IMR-90 (cell line): ENCODE results near the gene TPR. TPM values are rescaled to one million over a fixed set of nuclear protein-coding genes. Genes with fewer than 3 reads are reported as not detected.

ENCODE experiments used
- ATAC-seq: fragments of 200-7000 bp; cut with Tn5 transposase; 2 replicates; pipeline ENCODE4 v1.9.1; 2020; ENCODE audit warnings: low read depth, mild to moderate bottlenecking, moderate library complexity
- BruUV-seq: library from RNA; stranded (reverse); fragments of 400-500 nt; replicated peaks from 2 replicates; lab custom pipeline; 2021; lab: Mats Ljungman, UMichigan
- CTCF ChIA-PET: fragments of 300-600 bp; formaldehyde crosslinking; extraction: SDS; loops from one replicate; lab custom pipeline; 2021; ENCODE audit warnings: antibody characterized with exemption; lab: Yijun Ruan, JAX
- POLR2A ChIA-PET: fragments of 300-600 bp; sonication (Branson Sonifier 250); formaldehyde crosslinking; loops from one replicate; lab custom pipeline; 2022; ENCODE audit warnings: antibody characterized with exemption; ENCODE audit not compliant: unreplicated experiment; lab: Charles Lee
- DNase-seq: peaks from one replicate; pipeline ENCODE4 v3.0.0; 2013
- H2AFZ ChIP-seq: replicated peaks from 2 replicates; pipeline ENCODE3; 2013; ENCODE audit warnings: low read length, mild to moderate bottlenecking; ENCODE audit not compliant: poor library complexity
- H2AK5ac ChIP-seq: 2 replicates; pipeline ENCODE4 v1.6.1; 2013; ENCODE audit warnings: low read depth, low read length, inconsistent platforms
- H2AK9ac ChIP-seq: replicated peaks from 2 replicates; pipeline ENCODE3; 2013; ENCODE audit warnings: mild to moderate bottlenecking, low read depth, low read length, moderate library complexity; ENCODE audit not compliant: poor library complexity
- H2BK120ac ChIP-seq: 2 replicates; pipeline ENCODE4 v1.6.1; 2013; ENCODE audit warnings: low read depth, low read length, inconsistent platforms
- H2BK15ac ChIP-seq: 3 replicates; pipeline ENCODE4 v1.6.1; 2013; ENCODE audit warnings: low read depth, low read length, inconsistent platforms
- H2BK20ac ChIP-seq: 2 replicates; pipeline ENCODE4 v1.6.1; 2013; ENCODE audit warnings: low read depth, mild to moderate bottlenecking, inconsistent platforms, low read length, moderate library complexity
- H2BK5ac ChIP-seq: 2 replicates; pipeline ENCODE4 v1.6.1; 2013; ENCODE audit warnings: mild to moderate bottlenecking, low read depth, low read length, inconsistent platforms; ENCODE audit not compliant: poor library complexity, severe bottlenecking
- H3K14ac ChIP-seq: replicated peaks from 2 replicates; pipeline ENCODE4 v1.6.1; 2013; ENCODE audit warnings: low read depth, low read length, inconsistent platforms
- H3K18ac ChIP-seq: 2 replicates; pipeline ENCODE4 v1.6.1; 2013; ENCODE audit warnings: low read depth, low read length, control low read depth
- H3K23ac ChIP-seq: 2 replicates; pipeline ENCODE4 v1.6.1; 2013; ENCODE audit warnings: low read depth, low read length, inconsistent platforms
- H3K27ac ChIP-seq: 2 replicates; pipeline ENCODE4 v1.5.1; 2013; ENCODE audit warnings: mild to moderate bottlenecking, control low read depth, low read length; ENCODE audit not compliant: insufficient read depth
- H3K27me3 ChIP-seq: 2 replicates; pipeline ENCODE4 v1.6.1; 2013; ENCODE audit warnings: low read length; ENCODE audit not compliant: control insufficient read depth, insufficient read depth
- H3K36me3 ChIP-seq: 2 replicates; pipeline ENCODE4 v1.6.1; 2013; ENCODE audit warnings: low read length, mixed read lengths; ENCODE audit not compliant: control insufficient read depth, insufficient read depth
- H3K4ac ChIP-seq: 2 replicates; pipeline ENCODE4 v1.6.1; 2013; ENCODE audit warnings: low read depth, low read length, inconsistent platforms
- H3K4me1 ChIP-seq: 2 replicates; pipeline ENCODE4 v1.6.1; 2013; ENCODE audit warnings: low read length, mixed read lengths; ENCODE audit not compliant: control insufficient read depth, insufficient read depth
- H3K4me2 ChIP-seq: 2 replicates; pipeline ENCODE4 v1.6.1; 2013; ENCODE audit warnings: low read depth, mild to moderate bottlenecking, control low read depth, low read length, moderate library complexity
- H3K4me3 ChIP-seq: 2 replicates; pipeline ENCODE4 v1.5.1; 2013; ENCODE audit warnings: low read depth, mild to moderate bottlenecking, control low read depth, low read length, moderate library complexity; ENCODE audit not compliant: insufficient read depth
- H3K56ac ChIP-seq: 2 replicates; pipeline ENCODE4 v1.6.1; 2013; ENCODE audit warnings: low read length, inconsistent platforms; ENCODE audit not compliant: insufficient read depth; ENCODE audit errors: extremely low read depth
- H3K79me1 ChIP-seq, 2 experiments: 2 replicates each; pipeline ENCODE4 v1.6.1; 2013; ENCODE audit warnings: low read length in 2 of 2, inconsistent platforms in 1 of 2, low read depth in 1 of 2
- H3K9ac ChIP-seq: 2 replicates; pipeline ENCODE4 v1.6.1; 2013; ENCODE audit warnings: low read depth, low read length, control low read depth
- H3K9me1 ChIP-seq: 2 replicates; pipeline ENCODE4 v1.6.1; 2013; ENCODE audit warnings: low read length, inconsistent platforms; ENCODE audit not compliant: insufficient read depth
- H3K9me3 ChIP-seq: 2 replicates; pipeline ENCODE4 v1.6.1; 2013; ENCODE audit warnings: low read length; ENCODE audit not compliant: control insufficient read depth, insufficient read depth
- H4K20me1 ChIP-seq: 2 replicates; pipeline ENCODE4 v1.6.1; 2013; ENCODE audit warnings: low read length, inconsistent platforms; ENCODE audit not compliant: insufficient read depth
- H4K5ac ChIP-seq: 2 replicates; pipeline ENCODE4 v1.6.1; 2013; ENCODE audit warnings: mild to moderate bottlenecking, low read depth, low read length, control low read depth
- H4K8ac ChIP-seq, 2 experiments: 2 replicates each; pipeline ENCODE4 v1.6.1; 2013; ENCODE audit warnings: low read depth in 2 of 2, low read length in 2 of 2, control low read depth in 1 of 2, inconsistent platforms in 1 of 2
- H4K91ac ChIP-seq: 2 replicates; pipeline ENCODE4 v1.6.1; 2013; ENCODE audit warnings: low read depth, low read length, inconsistent platforms; ENCODE audit not compliant: insufficient read depth
- BHLHE40 ChIP-seq: fragments of 150-350 bp; IDR thresholded peaks from 2 replicates; pipeline ENCODE4 v1.6.1; 2016; ENCODE audit warnings: mild to moderate bottlenecking, low read depth, low read length
- CEBPB ChIP-seq: IDR thresholded peaks from 2 replicates; pipeline ENCODE4 v1.6.1; 2012; ENCODE audit warnings: low read depth, low read length, improper control_type of control experiment
- CHD1 ChIP-seq: IDR thresholded peaks from 2 replicates; pipeline ENCODE4 v1.6.1; 2012; ENCODE audit warnings: low read depth, low read length, improper control_type of control experiment
- CTCF ChIP-seq: conservative IDR thresholded peaks from 2 replicates; pipeline ENCODE4 v1.5.1; 2012; ENCODE audit warnings: mild to moderate bottlenecking, low read depth, low read length, improper control_type of control experiment
- ELK1 ChIP-seq: fragments of 150-350 bp; IDR thresholded peaks from 2 replicates; pipeline ENCODE4 v1.6.1; 2016; ENCODE audit warnings: low read depth, mild to moderate bottlenecking, low read length, moderate library complexity, borderline replicate concordance
- FOS ChIP-seq: fragments of 150-350 bp; IDR thresholded peaks from 2 replicates; pipeline ENCODE4 v1.6.1; 2016; ENCODE audit warnings: low read depth, low read length
- MAFK ChIP-seq: IDR thresholded peaks from 2 replicates; pipeline ENCODE4 v1.6.1; 2012; ENCODE audit warnings: low read depth, low read length, improper control_type of control experiment
- MAZ ChIP-seq: IDR thresholded peaks from 2 replicates; pipeline ENCODE4 v1.6.1; 2012; ENCODE audit warnings: low read depth, mild to moderate bottlenecking, low read length, improper control_type of control experiment, moderate library complexity, borderline replicate concordance
- MXI1 ChIP-seq: IDR thresholded peaks from 2 replicates; pipeline ENCODE4 v1.6.1; 2012; ENCODE audit warnings: low read depth, mild to moderate bottlenecking, low read length, moderate library complexity, borderline replicate concordance
- NFE2L2 ChIP-seq: fragments of 150-350 bp; IDR thresholded peaks from 2 replicates; pipeline ENCODE4 v1.6.1; 2016; ENCODE audit warnings: low read depth, mild to moderate bottlenecking, low read length
- POLR2A ChIP-seq: IDR thresholded peaks from 2 replicates; pipeline ENCODE4 v1.6.1; 2012; ENCODE audit warnings: mild to moderate bottlenecking, low read depth, low read length
- RAD21 ChIP-seq: IDR thresholded peaks from 2 replicates; pipeline ENCODE4 v1.6.1; 2012; ENCODE audit warnings: low read length, improper control_type of control experiment
- RCOR1 ChIP-seq: IDR thresholded peaks from 2 replicates; pipeline ENCODE4 v1.6.1; 2012; ENCODE audit warnings: mild to moderate bottlenecking, low read length, improper control_type of control experiment; ENCODE audit not compliant: insufficient replicate concordance
- RFX5 ChIP-seq: IDR thresholded peaks from 2 replicates; pipeline ENCODE4 v1.8.0; 2012; ENCODE audit warnings: low read depth, mild to moderate bottlenecking, low read length, moderate library complexity
- SMC3 ChIP-seq: fragments of 150-350 bp; IDR thresholded peaks from 2 replicates; pipeline ENCODE4 v1.6.1; 2016; ENCODE audit warnings: low read depth, mild to moderate bottlenecking, antibody characterized with exemption, low read length, moderate library complexity
- USF2 ChIP-seq: fragments of 150-350 bp; IDR thresholded peaks from 2 replicates; pipeline ENCODE4 v1.6.1; 2017; ENCODE audit warnings: mild to moderate bottlenecking, antibody characterized with exemption, low read length, low read depth
- WGBS, 2 experiments: methylation state at CpG; one replicate each; pipeline versions ENCODE4 v1.1.5 to v1.1.7; 2013; ENCODE audit warnings: missing lambda C conversion rate in 2 of 2; ENCODE audit not compliant: insufficient read length in 1 of 2; ENCODE audit errors: extremely low coverage in 2 of 2; 5-methylcytosine and 5-hydroxymethylcytosine counted together
- dilution Hi-C: fragments of 300-500 bp; cut with HindIII; formaldehyde crosslinking; loops from one replicate; pipeline ENCODE4 v1.14.3; 2018; ENCODE audit warnings: low sequenced_read_pairs; ENCODE audit not compliant: unreplicated experiment
- in situ Hi-C: fragments of 300-500 bp; cut with MboI; formaldehyde crosslinking; loops from 3 replicates; pipeline ENCODE4 v1.14.3; 2019; ENCODE audit warnings: low sequenced_read_pairs, inconsistent platforms, mixed read lengths
- intact Hi-C: fragments of 100-400 bp; cut with micrococcal nuclease; formaldehyde crosslinking; loops from 2 replicates; pipeline ENCODE4 v1.10.0; 2022
- polyA plus RNA-seq, 3 experiments: library from polyadenylated mRNA; depleted of rRNA; stranded (reverse); fragments of >200 nt; gene quantifications; 2 replicates each; pipeline ENCODE4 v1.2.3, GENCODE V29; 2012; ENCODE audit warnings: low replicate concordance in 1 of 3
- total RNA-seq: library from RNA; depleted of rRNA; stranded (reverse); fragments of >200 nt; gene quantifications from 2 replicates; pipeline ENCODE4 v1.2.3, GENCODE V29; 2012

Gene TPR
- total and polyA plus RNA-seq, 2 of the 4 experiments (the other 2 are of a cell fraction): 38.2 to 60.4 TPM

- Histone ChIP-seq H4K91ac (no peak overlapping the region), H2AK5ac (no peak overlapping the region), H4K8ac (no peak overlapping the region), H3K4me1 (no peaks in the 10 kb centered on the region), H2BK120ac (no peak overlapping the region), H2BK15ac (no peak overlapping the region), H3K14ac (no peak overlapping the region), H4K20me1 (no peaks in the 10 kb centered on the region), H3K4ac (no peak overlapping the region), H3K9me3 (no peaks in the 10 kb centered on the region), H2AFZ (no peak overlapping the region), H3K79me1 (no peaks in the 10 kb centered on the region), H3K27ac (no peak overlapping the region), H3K9ac (no peak overlapping the region), H3K4me2 (no peak overlapping the region), H3K4me3 (no peak overlapping the region), H3K9me1 (no peaks in the 10 kb centered on the region), H3K23ac (no peak overlapping the region), H3K27me3 (no peaks in the 10 kb centered on the region), H2AK9ac (no peak overlapping the region), H3K18ac (no peak overlapping the region), H2BK5ac (no peak overlapping the region), H3K36me3 (no peaks in the 10 kb centered on the region), H3K56ac (no peak overlapping the region), H2BK20ac (no peak overlapping the region), H4K5ac (no peak overlapping the region)
- dilution Hi-C loops (no loop called here), in situ Hi-C loops (no loop called here), intact Hi-C loops (loop anchor here (10.0 kb wide), 1 partner anchor 149 kb away; no protein-coding TSS in a partner anchor)
- ATAC-seq (no peak), DNase-seq (no peak)
- ChIA-PET CTCF (interaction anchor here (1.0 kb wide), 1 partner anchor 18 kb away, joined by 4 read pairs; no protein-coding TSS in a partner anchor), POLR2A (no interaction called here)
- no TSS peak for BruUV-seq
- TF ChIP-seq USF2 (no peak), FOS (no peak), NFE2L2 (no peak), CEBPB (no peak), RCOR1 (no peak), BHLHE40 (no peak), RFX5 (no peak), RAD21 (no peak), MXI1 (no peak), ELK1 (no peak), MAFK (no peak), CHD1 (no peak), MAZ (no peak), CTCF (no peak), SMC3 (no peak), POLR2A (no peak)
- WGBS, 2 experiments: 100% methylated on average over 1 of the region's 2 CpGs; no CpG with 5 or more reads in 1 of the 2 experiments
These were observed 71.1 kb downstream of the TPR start for GRCh38 chr1:186303911-186304310.
